ENCODE measurements around the gene PSMG1. TPM values are rescaled to one million over a fixed set of nuclear protein-coding genes. Genes with fewer than 3 reads are reported as not detected.

The PSMG1 gene
- total RNA-seq (2013; cell fraction: nucleolus; rRNA removed): 20.9 and 21.5 TPM in 2 replicates
- total RNA-seq (2014; rRNA removed) (111 and 125 TPM in 2 replicates), total RNA-seq (2014; rRNA removed; fragmentation: Illumina TruSeq; extraction: Trizol) (122 and 135 TPM in 2 replicates), total RNA-seq (2021) (95.2 and 99.3 TPM in 2 replicates), polyA plus RNA-seq (2011; rRNA removed) (65.0 and 83.6 TPM in 2 replicates), polyA plus RNA-seq (2014; fragmentation: Illumina TruSeq; extraction: Trizol) (153 and 183 TPM in 2 replicates), polyA plus RNA-seq (2014; fragmentation: Nextera tagmentation; extraction: Ambion mirVana) (10 to 100 TPM; 21.3 to 79.8 TPM), polyA plus RNA-seq (2014; rRNA removed) (102 and 130 TPM in 2 replicates), polyA plus RNA-seq (2016; fragmentation: Nextera tagmentation; extraction: Ambion mirVana) (100 to 1,000 TPM; 241 to 248 TPM), polyA minus RNA-seq (2011; rRNA and poly(A)+ RNA removed) (14.6 and 17.4 TPM in 2 replicates), Bru-seq, nascent RNA (percentile 91 among the genes with signal in this experiment), BruChase-seq, experiment 1, labeled RNA remaining after a 6-hour chase (percentile 85 among the genes with signal in this experiment), BruChase-seq, experiment 2, labeled RNA remaining after a 2-hour chase (percentile 89 among the genes with signal in this experiment)
- 32.3 TPM for polyA plus RNA-seq (2011; ENCODE audit: low read depth)
- polyA plus RNA-seq (2011; cell fraction: cytosol; rRNA removed): 41.4 and 50.4 TPM in 2 replicates
- 26.7 and 30.8 TPM in 2 replicates for polyA plus RNA-seq (2011; cell fraction: nucleus; rRNA removed)
- polyA plus RNA-seq (2012): 51.1 and 59.9 TPM in 2 replicates
- 11.4 and 14.5 TPM in 2 replicates for polyA minus RNA-seq (2011; cell fraction: cytosol; rRNA and poly(A)+ RNA removed)
- 7.4 and 11.7 TPM in 2 replicates for polyA minus RNA-seq (2011; cell fraction: nucleus; rRNA and poly(A)+ RNA removed)
- long read RNA-seq, experiment 1, transcript PSMG1-201 (7 exons, 2,154 nt): major isoform, 44 of 57 reads
- long read RNA-seq, experiment 1, partial matches to known transcripts: 1 of 57 reads
- long read RNA-seq, experiment 1, other reads (novel, unspliced or antisense): 8 of 57 reads
- long read RNA-seq, experiment 2, transcript PSMG1-202 (6 exons, 907 nt): minor isoform, 22 of 256 reads
- long read RNA-seq, experiment 2, transcript PSMG1-201 (7 exons, 2,154 nt): major isoform, 213 of 256 reads
- long read RNA-seq, experiment 2, partial matches to known transcripts: 3 of 256 reads
- long read RNA-seq, experiment 2, other reads (novel, unspliced or antisense): 13 of 256 reads

GRCh38 chr21:39183272-39184049 is at the start of gene PSMG1:
TSS of gene PSMG1 (minus strand) at chr21:39183451. CDS start at chr21:39183385, 66 bp downstream.
- H3K4me2 ChIP-seq (ENCODE audit: control insufficient read depth, insufficient read depth): peak within 1 kb of the TSS; percentile 96
- SMC1A ChIA-PET (ENCODE audit: uncharacterized antibody, unreplicated experiment): no interaction called here
- under 1% methylated on average over 54 of the region's 76 CpGs for WGBS (ENCODE audit: insufficient coverage, insufficient replicate concordance, low lambda C conversion rate, missing lambda C conversion rate)
- no peaks in the 10 kb centered on the region for H4K20me1 ChIP-seq (ENCODE audit: control insufficient read depth, insufficient read depth)
- no TSS peak for BruUV-seq (replicated peaks)
- intact Hi-C loops (cut with micrococcal nuclease; ENCODE audit: unreplicated experiment): loop anchor here (5.0 to 10.0 kb wide), 3 partner anchors 129 to 261 kb away; partner anchors contain the start of genes BRWD1 and LCA5L
- H3K36me3 ChIP-seq (ENCODE audit: control insufficient read depth in 2 of 2, insufficient read depth in 2 of 2, low read length in 1 of 2): 0 out of 4 replicates have a peak, but pooled peaks cover 0 to 4% of the 10 kb centered on the region in 2 experiments
- in situ Hi-C loops (cut with MboI): loop anchor here (5.0 kb wide), 1 partner anchor 204 kb away; no protein-coding TSS in a partner anchor
- RAD21 ChIA-PET (ENCODE audit: unreplicated experiment): interaction anchor here (0.7 to 2.0 kb wide), 2 partner anchors 58 to 204 kb away, joined by 5 read pairs; no protein-coding TSS in a partner anchor
- no peaks in the 10 kb centered on the region for H3K27me3 ChIP-seq (replicated peaks in 1 of 2; ENCODE audit: control insufficient read depth in 2 of 2, insufficient read depth in 2 of 2, low read length in 1 of 2)
- peak; percentile 77 for DNase-seq (ENCODE audit: low read depth, low spot score)
- peak within 1 kb of the TSS; percentile 83 for H2AFZ ChIP-seq (ENCODE audit: control insufficient read depth, low read depth, low read length)
- H3K4me3 ChIP-seq: peak within 1 kb of the TSS; percentile 95
- FAIRE-seq: peak; percentile 93
- peak within 1 kb of the TSS; percentile 94 for H3K9ac ChIP-seq (ENCODE audit: control insufficient read depth, insufficient read depth, low read length)
- CTCF ChIA-PET: interaction anchor here (1.2 to 1.6 kb wide), 3 partner anchors 10 to 258 kb away, joined by 3 to 4 read pairs (median 3); no protein-coding TSS in a partner anchor
- POLR2A ChIA-PET: interaction anchor here (0.9 to 1.4 kb wide), 7 partner anchors 8 to 264 kb away, joined by 3 to 12 read pairs (median 3); partner anchors contain the start of gene HMGN1
- peak; percentile 93 for ATAC-seq
- H3K27ac ChIP-seq (ENCODE audit: control insufficient read depth, insufficient read depth): peak within 1 kb of the TSS; percentile 88
- H3K9me3 ChIP-seq (replicated peaks; ENCODE audit: control insufficient read depth, insufficient read depth, low read length): no peaks in the 10 kb centered on the region
- H3K4me1 ChIP-seq (ENCODE audit: control insufficient read depth, insufficient read depth, low read length): peaks cover 27% of the 10 kb centered on the region
- H3K79me2 ChIP-seq (ENCODE audit: control insufficient read depth, insufficient read depth, low read length): peaks cover 36% of the 10 kb centered on the region
- TF ChIP-seq ZNF687 (IDR thresholded peaks at IDR 0.05) (peak; percentile 51; the same call in 1 of the 2 replicates), STAT1 (conservative IDR thresholded peaks at IDR 0.05) (peak; percentile 66; the same call in 1 of the 2 replicates), ZBTB40 (IDR thresholded peaks at IDR 0.05; ENCODE audit: borderline replicate concordance) (0 out of 2 replicates have a peak, but pooled peaks have one; percentile 28), POU2F2 (IDR thresholded peaks at IDR 0.05; ENCODE audit: borderline replicate concordance, low read depth, low read length) (peak; percentile 65; the same call in 1 of the 3 replicates), EP300 (IDR thresholded peaks at IDR 0.05; ENCODE audit: borderline replicate concordance in 1 of 2, control insufficient read depth in 1 of 2, low read depth in 2 of 2, low read length in 2 of 2) (no peak), POLR2A (IDR thresholded peaks at IDR 0.05; ENCODE audit: low read depth, low read length) (peak; percentile 94), YY1 (IDR thresholded peaks at IDR 0.05; ENCODE audit: low read depth, low read length) (peak; percentile 90), CREB1 (IDR thresholded peaks at IDR 0.05; ENCODE audit: low read depth) (peak; percentile 43)

Data from GM12878 (cell line).